A673 (cell line): ENCODE measurements around the gene ZSCAN1. TPM values are rescaled to one million over a fixed set of nuclear protein-coding genes. Genes with fewer than 3 reads are reported as not detected.

Experiments used
- BruUV-seq: library from RNA; stranded (reverse); fragments of 400-500 nt; replicated peaks from 2 replicates; lab custom pipeline; 2021; lab: Mats Ljungman, UMichigan
- CTCF ChIA-PET: fragments of 300-600 bp; sonication (Branson Sonifier 250); formaldehyde crosslinking; loops from one replicate; lab custom pipeline; 2022; ENCODE audit warnings: antibody characterized with exemption; lab: Charles Lee
- POLR2A ChIA-PET: fragments of 300-600 bp; sonication (Branson Sonifier 250); formaldehyde crosslinking; loops from one replicate; lab custom pipeline; 2022; ENCODE audit warnings: antibody characterized with exemption; ENCODE audit not compliant: low non-redundant PET; lab: Charles Lee
- DNase-seq: peaks from one replicate; pipeline ENCODE4 v3.0.0-alpha.2; 2015; ENCODE audit warnings: low spot score
- H3K27ac ChIP-seq: fragments of 200-600 bp; sonication (generic); 2 replicates; pipeline ENCODE4 v1.5.1; 2016; ENCODE audit warnings: mixed run types, low read depth, mild to moderate bottlenecking, mixed read lengths, antibody characterized with exemption, low read length; ENCODE audit not compliant: poor library complexity, severe bottlenecking
- H3K27me3 ChIP-seq: fragments of 200-600 bp; sonication (generic); replicated peaks from 2 replicates; pipeline ENCODE4 v1.6.1; 2017; ENCODE audit warnings: mixed run types, low read depth, mild to moderate bottlenecking, mixed read lengths, antibody characterized with exemption, low read length; ENCODE audit not compliant: insufficient read depth, poor library complexity
- H3K36me3 ChIP-seq: fragments of 200-600 bp; sonication (generic); 2 replicates; pipeline ENCODE4 v1.6.1; 2016; ENCODE audit warnings: mixed run types, mild to moderate bottlenecking, mixed read lengths, antibody characterized with exemption, low read length; ENCODE audit not compliant: insufficient read depth, poor library complexity, severe bottlenecking
- H3K4me1 ChIP-seq: fragments of 200-600 bp; sonication (generic); 2 replicates; pipeline ENCODE4 v1.6.1; 2017; ENCODE audit warnings: mixed run types, mild to moderate bottlenecking, mixed read lengths, antibody characterized with exemption, low read length; ENCODE audit not compliant: insufficient read depth, poor library complexity, severe bottlenecking
- H3K4me3 ChIP-seq: fragments of 200-600 bp; sonication (generic); 2 replicates; pipeline ENCODE4 v1.5.1; 2016; ENCODE audit warnings: low read depth, mixed run types, mild to moderate bottlenecking, mixed read lengths, low read length; ENCODE audit not compliant: poor library complexity, severe bottlenecking
- H3K9me3 ChIP-seq: fragments of 200-600 bp; sonication (generic); 2 replicates; pipeline ENCODE4 v1.6.1; 2016; ENCODE audit warnings: mixed run types, low read depth, mild to moderate bottlenecking, mixed read lengths, antibody characterized with exemption, low read length; ENCODE audit not compliant: poor library complexity, severe bottlenecking
- CTCF ChIP-seq: fragments of 300-800, 200-600 bp; sonication (generic); conservative IDR thresholded peaks from 2 replicates; pipeline ENCODE4 v1.5.1; 2017; ENCODE audit warnings: low read depth, mild to moderate bottlenecking, antibody characterized with exemption, low read length, moderate library complexity, mixed read lengths
- EZH2 ChIP-seq: fragments of 200-600 bp; sonication (generic); IDR thresholded peaks from 2 replicates; pipeline ENCODE4 v1.6.1; 2017; ENCODE audit warnings: borderline replicate concordance, low read depth, mild to moderate bottlenecking, mixed read lengths, antibody characterized with exemption, low read length; ENCODE audit not compliant: poor library complexity, severe bottlenecking
- intact Hi-C: fragments of 100-400 bp; cut with micrococcal nuclease; formaldehyde crosslinking; loops from one replicate; pipeline ENCODE4 v1.10.0; 2022; ENCODE audit not compliant: unreplicated experiment
- total RNA-seq: library from RNA; stranded (reverse); gene quantifications from 2 replicates; pipeline ENCODE4 v1.2.3, GENCODE V29; 2021

The ZSCAN1 gene
- total RNA-seq, 1 experiment from 2014 or later, result 1.4 TPM

GRCh38 chr19:58038688-58039204 lies 4.9 kb downstream of the ZSCAN1 start:
- no peak overlapping the region for H3K27ac ChIP-seq
- H3K9me3 ChIP-seq, result peaks cover 5% of the 10 kb centered on the region
- DNase-seq, result no peak
- CTCF ChIA-PET, result no interaction called here
- H3K4me3 ChIP-seq, result no peak overlapping the region
- H3K27me3 ChIP-seq, result no peaks in the 10 kb centered on the region
- TF ChIP-seq EZH2 (no peak), CTCF (no peak)
- intact Hi-C loops, result no loop called here
- no peaks in the 10 kb centered on the region for H3K36me3 ChIP-seq
- POLR2A ChIA-PET, result no interaction called here
- BruUV-seq, result no TSS peak
- no peaks in the 10 kb centered on the region for H3K4me1 ChIP-seq

GRCh38 chr19:58040751-58041525 lies 7.1 kb downstream of the ZSCAN1 start:
- Histone ChIP-seq H3K4me1 (no peaks in the 10 kb centered on the region), H3K4me3 (no peak overlapping the region), H3K9me3 (peaks cover 5% of the 10 kb centered on the region), H3K36me3 (no peaks in the 10 kb centered on the region), H3K27me3 (no peaks in the 10 kb centered on the region), H3K27ac (no peak overlapping the region)
- DNase-seq, result no peak
- TF ChIP-seq EZH2, result no peak
- TF ChIP-seq CTCF, result no peak
- ChIA-PET POLR2A (no interaction called here), CTCF (no interaction called here)
- intact Hi-C loops, result no loop called here
- no TSS peak for BruUV-seq

- no peaks in the 10 kb centered on the region for H3K36me3 ChIP-seq
- BruUV-seq, result no TSS peak
- ChIA-PET POLR2A (no interaction called here), CTCF (interaction anchor here (0.7 kb wide), 1 partner anchor 38 kb away, joined by 4 read pairs; no protein-coding TSS in a partner anchor)
- no peak for TF ChIP-seq CTCF
- no peak for TF ChIP-seq EZH2
- H3K9me3 ChIP-seq, result peaks cover 6% of the 10 kb centered on the region
- no peaks in the 10 kb centered on the region for H3K27me3 ChIP-seq
- intact Hi-C loops, result no loop called here
- DNase-seq, result no peak
- H3K27ac ChIP-seq, result no peak overlapping the region
- H3K4me3 ChIP-seq, result no peak overlapping the region
- H3K4me1 ChIP-seq, result no peaks in the 10 kb centered on the region
These were observed 8.9 kb downstream of the ZSCAN1 start for GRCh38 chr19:58042495-58043340.
